ENCODE measurements around the gene LGALS14.

Gene LGALS14

DNA sequence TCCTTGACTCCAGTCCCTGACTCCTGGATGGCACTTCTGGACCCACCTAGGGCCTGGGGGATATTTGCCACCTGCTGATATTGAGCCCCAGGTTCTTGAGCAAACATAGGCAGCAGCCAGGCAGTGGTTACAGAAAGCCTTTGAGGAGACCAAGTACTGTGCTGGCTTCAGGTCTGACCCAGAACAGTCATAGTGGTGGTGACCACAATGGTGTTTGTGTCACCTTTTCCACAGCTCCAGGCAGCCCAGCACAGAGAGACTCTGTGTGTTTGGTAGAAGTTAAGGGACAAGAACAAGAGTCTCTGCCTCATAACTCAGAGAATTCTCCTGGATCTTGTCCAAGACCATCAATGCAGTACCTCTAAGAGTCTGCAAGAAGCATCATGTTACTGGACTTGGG is 48.1 kb downstream of the LGALS14 start:
- ATAC-seq, result no peak

DNA sequence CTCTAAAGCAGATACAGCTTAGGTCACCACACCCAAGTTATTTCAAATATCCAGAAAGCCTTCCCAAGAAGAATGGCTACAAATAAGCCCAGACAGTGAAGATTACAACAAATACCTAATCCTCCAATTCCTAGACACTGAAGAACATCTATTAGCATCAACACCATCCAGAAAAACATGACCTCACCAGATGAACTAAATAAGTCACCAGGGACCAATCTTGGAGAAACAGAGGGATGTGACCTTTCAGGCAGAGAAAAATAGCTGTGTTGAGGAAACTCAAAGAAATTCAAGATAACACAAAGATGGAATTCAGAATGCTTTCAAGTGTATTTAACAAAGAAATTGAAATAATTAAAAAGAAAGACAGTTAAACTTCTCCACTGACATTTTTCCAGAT is 48.5 kb downstream of the LGALS14 start:
- no peak for ATAC-seq

DNA sequence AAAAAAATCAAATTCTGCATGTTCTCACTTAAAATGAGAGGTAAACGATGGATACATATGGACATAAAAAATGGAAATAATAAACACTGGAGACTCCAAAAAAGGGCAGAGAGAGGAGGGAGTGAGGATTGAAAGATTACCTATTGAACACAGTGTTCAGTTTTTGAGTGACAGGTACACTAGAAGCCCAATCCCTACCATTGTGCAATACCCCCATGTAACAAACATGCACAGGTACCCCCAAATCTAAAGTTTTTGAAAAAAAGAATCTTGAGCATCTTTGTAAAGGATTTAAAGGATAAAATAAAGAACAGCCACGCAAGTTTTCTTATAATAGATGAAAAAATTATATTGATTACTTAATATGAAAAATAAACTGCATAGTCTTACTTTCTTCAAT is 50.3 kb downstream of the LGALS14 start:
- no peak for ATAC-seq

DNA sequence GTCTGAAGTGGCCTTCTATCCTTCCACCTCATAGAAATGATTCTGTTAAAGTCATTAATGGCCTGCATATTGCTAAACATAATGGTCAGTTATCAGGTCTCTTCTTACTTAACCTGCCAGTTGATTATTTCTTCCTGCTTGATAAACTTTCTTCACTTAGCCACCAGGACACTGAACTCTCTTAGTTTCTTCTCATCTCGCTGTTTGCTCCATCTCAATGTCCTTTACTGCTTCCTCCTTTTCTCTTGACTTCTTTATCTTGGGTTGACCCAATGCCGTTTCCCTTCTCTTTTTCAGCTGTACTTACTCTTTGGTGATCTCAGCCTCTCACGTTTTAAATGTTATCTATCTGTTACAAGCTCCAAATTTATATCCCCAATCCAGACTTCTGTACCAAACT is 50.7 kb downstream of the LGALS14 start:
- no peak for ATAC-seq
